ENCODE results near the gene HBZ.
"Not testable (repeated sequence)": the region's sequence is repeated elsewhere in the genome, so short reads cannot be mapped to it uniquely, and the experiment has no call there.

- TF ChIP-seq, protein P1, sequence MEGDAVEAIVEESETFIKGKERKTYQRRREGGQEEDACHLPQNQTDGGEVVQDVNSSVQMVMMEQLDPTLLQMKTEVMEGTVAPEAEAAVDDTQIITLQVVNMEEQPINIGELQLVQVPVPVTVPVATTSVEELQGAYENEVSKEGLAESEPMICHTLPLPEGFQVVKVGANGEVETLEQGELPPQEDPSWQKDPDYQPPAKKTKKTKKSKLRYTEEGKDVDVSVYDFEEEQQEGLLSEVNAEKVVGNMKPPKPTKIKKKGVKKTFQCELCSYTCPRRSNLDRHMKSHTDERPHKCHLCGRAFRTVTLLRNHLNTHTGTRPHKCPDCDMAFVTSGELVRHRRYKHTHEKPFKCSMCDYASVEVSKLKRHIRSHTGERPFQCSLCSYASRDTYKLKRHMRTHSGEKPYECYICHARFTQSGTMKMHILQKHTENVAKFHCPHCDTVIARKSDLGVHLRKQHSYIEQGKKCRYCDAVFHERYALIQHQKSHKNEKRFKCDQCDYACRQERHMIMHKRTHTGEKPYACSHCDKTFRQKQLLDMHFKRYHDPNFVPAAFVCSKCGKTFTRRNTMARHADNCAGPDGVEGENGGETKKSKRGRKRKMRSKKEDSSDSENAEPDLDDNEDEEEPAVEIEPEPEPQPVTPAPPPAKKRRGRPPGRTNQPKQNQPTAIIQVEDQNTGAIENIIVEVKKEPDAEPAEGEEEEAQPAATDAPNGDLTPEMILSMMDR (IDR thresholded peaks at IDR 0.05): not testable (repeated sequence)
- not testable (repeated sequence) for TF ChIP-seq POLR2A (IDR thresholded peaks at IDR 0.05)
Measured at GRCh38 chr16:172374-172941, 20.0 kb downstream of the HBZ start, which contains the start of gene HBA2.

Data from Peyer's patch (tissue), 4 donors.